Coronary artery (tissue), 2 donors: ENCODE data around the gene CRYM.
A peak's percentile ranks its signal among the peaks of the same experiment; 100 is the strongest.
"Not testable (repeated sequence)": the region's sequence is repeated elsewhere in the genome, so short reads cannot be mapped to it uniquely, and the experiment has no call there.

Experiments
- DNase-seq: peaks from one replicate; pipeline ENCODE4 v3.0.0-alpha.2; 2017; ENCODE audit warnings: low spot score
- H3K27ac ChIP-seq, 2 donors: fragments of 200-600 bp; sonication (generic); one replicate each; pipeline ENCODE4 v1.5.1; 2016 to 2019
- H3K4me3 ChIP-seq: fragments of 200-600 bp; sonication (generic); 2 replicates; pipeline ENCODE4 v1.5.1; 2016; ENCODE audit warnings: mild to moderate bottlenecking, moderate library complexity
- CTCF ChIP-seq: fragments of 200-600 bp; sonication (generic); IDR thresholded peaks from one replicate; pipeline ENCODE4 v1.5.1; 2019; ENCODE audit warnings: antibody characterized with exemption

The CRYM gene

GRCh38 chr16:21277927-21278706, at the start of gene CRYM:
Gene CRYM (minus strand): TSS chr16:21278290. CDS start chr16:21278251, 39 bp downstream.
- DNase-seq = peak; percentile 78
- Histone ChIP-seq H3K27ac (peak within 1 kb of the TSS; percentile 40 to 66), H3K4me3 (peak within 1 kb of the TSS; percentile 81)
- TF ChIP-seq CTCF = peak; percentile 88

GRCh38 chr16:21327046-21327445, 49.0 kb upstream of the CRYM start:
- DNase-seq = no peak
- TF ChIP-seq CTCF = no peak
- Histone ChIP-seq H3K27ac (no peak overlapping the region), H3K4me3 (no peak overlapping the region)

GRCh38 chr16:21326459-21326858, 48.4 kb upstream of the CRYM start:
- H3K27ac ChIP-seq = no peak overlapping the region
- H3K4me3 ChIP-seq = no peak overlapping the region
- TF ChIP-seq CTCF = no peak
- DNase-seq = no peak

GRCh38 chr16:21324267-21324666, 46.2 kb upstream of the CRYM start:
- Histone ChIP-seq H3K27ac (no peak overlapping the region), H3K4me3 (no peak overlapping the region)
- no peak for DNase-seq
- no peak for TF ChIP-seq CTCF

- H3K27ac ChIP-seq, DNase-seq, H3K4me3 ChIP-seq: not testable (repeated sequence)
These were observed 44.2 kb upstream of the CRYM start for GRCh38 chr16:21322251-21322650.

- no peak for TF ChIP-seq CTCF
- Histone ChIP-seq H3K4me3 (no peak overlapping the region), H3K27ac (no peak overlapping the region)
- DNase-seq = no peak
These were observed 43.6 kb upstream of the CRYM start for GRCh38 chr16:21321736-21322135.

- no peak overlapping the region for H3K27ac ChIP-seq
- TF ChIP-seq CTCF = no peak
- no peak overlapping the region for H3K4me3 ChIP-seq
- DNase-seq = no peak
These were observed 36.2 kb upstream of the CRYM start for GRCh38 chr16:21314339-21314738.

GRCh38 chr16:21312863-21313372, 34.8 kb upstream of the CRYM start:
- not testable (repeated sequence) for H3K27ac ChIP-seq, DNase-seq, H3K4me3 ChIP-seq

GRCh38 chr16:21312046-21312445, 34.0 kb upstream of the CRYM start:
- not testable (repeated sequence) for H3K27ac ChIP-seq, DNase-seq, H3K4me3 ChIP-seq

- DNase-seq, H3K27ac ChIP-seq, H3K4me3 ChIP-seq: not testable (repeated sequence)
These were observed 28.6 kb upstream of the CRYM start for GRCh38 chr16:21306712-21307111.
